Measurements from ENCODE around the gene CPA3. TPM values are rescaled to one million over a fixed set of nuclear protein-coding genes. Genes with fewer than 3 reads are reported as not detected.

CPA3 gene
- total RNA-seq (not detected in 2 replicates), polyA plus RNA-seq (0.05 and 0.17 TPM in 2 replicates), polyA minus RNA-seq (ENCODE audit: low replicate concordance) (not detected in 2 replicates)
- 0.78 TPM in 1 of 2 replicates, not detected in the other for polyA plus RNA-seq (2012)

GRCh38 chr3:148865049-148865448, at the start of gene CPA3:
CPA3 (plus strand) TSS chr3:148865296; CDS start chr3:148865308, 12 bp downstream.
- Histone ChIP-seq H2AFZ (ENCODE audit: low read length) (no peak within 1 kb of the TSS), H4K20me1 (ENCODE audit: control insufficient read depth, extremely low read depth, insufficient read depth, low read length) (no peaks in the 10 kb centered on the region), H3K36me3 (ENCODE audit: control insufficient read depth, insufficient read depth, low read length) (no peaks in the 10 kb centered on the region), H3K79me2 (ENCODE audit: control insufficient read depth, insufficient read depth, low read length) (no peaks in the 10 kb centered on the region), H3K9ac (ENCODE audit: insufficient read depth, low read length) (no peak within 1 kb of the TSS), H3K4me3 (replicated peaks in 1 of 4; ENCODE audit: control extremely low read depth in 1 of 4, insufficient read depth in 1 of 4, low read depth in 3 of 4, low read length in 4 of 4) (no peak within 1 kb of the TSS), H3K4me1 (ENCODE audit: control insufficient read depth, extremely low read depth, insufficient read depth, low read length) (no peaks in the 10 kb centered on the region), H3K4me2 (ENCODE audit: extremely low read depth, insufficient read depth, low read length) (no peak within 1 kb of the TSS), H3K9me3 (ENCODE audit: control insufficient read depth, insufficient read depth, low read depth, low read length) (no peaks in the 10 kb centered on the region), H3K27me3 (ENCODE audit: control insufficient read depth, insufficient read depth, low read length) (no peaks in the 10 kb centered on the region), H3K27ac (ENCODE audit: insufficient read depth, low read length) (no peak within 1 kb of the TSS)
- TF ChIP-seq CTCF (conservative IDR thresholded peaks at IDR 0.05 in 1 of 2, IDR thresholded peaks at IDR 0.05 in 1 of 2; ENCODE audit: low read depth in 1 of 2, low read length in 2 of 2) (no peak), EZH2 (IDR thresholded peaks at IDR 0.05; ENCODE audit: low read length, missing control alignments) (no peak)
- DNase-seq (ENCODE audit: low read depth in 2 of 2), result no peak

GRCh38 chr3:148815316-148816110, 49.6 kb upstream of the CPA3 start:
- H3K4me2 ChIP-seq (ENCODE audit: extremely low read depth, insufficient read depth, low read length), result no peak overlapping the region
- no peaks in the 10 kb centered on the region for H3K27me3 ChIP-seq (ENCODE audit: control insufficient read depth, insufficient read depth, low read length)
- H3K4me1 ChIP-seq (ENCODE audit: control insufficient read depth, extremely low read depth, insufficient read depth, low read length), result no peaks in the 10 kb centered on the region
- H4K20me1 ChIP-seq (ENCODE audit: control insufficient read depth, extremely low read depth, insufficient read depth, low read length), result no peaks in the 10 kb centered on the region
- no peaks in the 10 kb centered on the region for H3K36me3 ChIP-seq (ENCODE audit: control insufficient read depth, insufficient read depth, low read length)
- TF ChIP-seq CTCF (conservative IDR thresholded peaks at IDR 0.05 in 1 of 2, IDR thresholded peaks at IDR 0.05 in 1 of 2; ENCODE audit: low read depth in 1 of 2, low read length in 2 of 2) (no peak), EZH2 (IDR thresholded peaks at IDR 0.05; ENCODE audit: low read length, missing control alignments) (no peak)
- no peak overlapping the region for H2AFZ ChIP-seq (ENCODE audit: low read length)
- no peak overlapping the region for H3K4me3 ChIP-seq (replicated peaks in 1 of 4; ENCODE audit: control extremely low read depth in 1 of 4, insufficient read depth in 1 of 4, low read depth in 3 of 4, low read length in 4 of 4)
- no peaks in the 10 kb centered on the region for H3K79me2 ChIP-seq (ENCODE audit: control insufficient read depth, insufficient read depth, low read length)
- H3K9me3 ChIP-seq (ENCODE audit: control insufficient read depth, insufficient read depth, low read depth, low read length), result no peaks in the 10 kb centered on the region
- DNase-seq (ENCODE audit: low read depth in 2 of 2), result no peak
- no peak overlapping the region for H3K27ac ChIP-seq (ENCODE audit: insufficient read depth, low read length)
- H3K9ac ChIP-seq (ENCODE audit: insufficient read depth, low read length), result no peak overlapping the region

GRCh38 chr3:148816427-148816826, 48.7 kb upstream of the CPA3 start:
- no peak for DNase-seq (ENCODE audit: low read depth in 2 of 2)
- H3K36me3 ChIP-seq (ENCODE audit: control insufficient read depth, insufficient read depth, low read length), result no peaks in the 10 kb centered on the region
- H2AFZ ChIP-seq (ENCODE audit: low read length), result no peak overlapping the region
- no peak overlapping the region for H3K9ac ChIP-seq (ENCODE audit: insufficient read depth, low read length)
- no peak overlapping the region for H3K27ac ChIP-seq (ENCODE audit: insufficient read depth, low read length)
- TF ChIP-seq CTCF (conservative IDR thresholded peaks at IDR 0.05 in 1 of 2, IDR thresholded peaks at IDR 0.05 in 1 of 2; ENCODE audit: low read depth in 1 of 2, low read length in 2 of 2) (no peak), EZH2 (IDR thresholded peaks at IDR 0.05; ENCODE audit: low read length, missing control alignments) (no peak)
- H4K20me1 ChIP-seq (ENCODE audit: control insufficient read depth, extremely low read depth, insufficient read depth, low read length), result no peaks in the 10 kb centered on the region
- H3K9me3 ChIP-seq (ENCODE audit: control insufficient read depth, insufficient read depth, low read depth, low read length), result no peaks in the 10 kb centered on the region
- H3K27me3 ChIP-seq (ENCODE audit: control insufficient read depth, insufficient read depth, low read length), result no peaks in the 10 kb centered on the region
- no peaks in the 10 kb centered on the region for H3K79me2 ChIP-seq (ENCODE audit: control insufficient read depth, insufficient read depth, low read length)
- H3K4me1 ChIP-seq (ENCODE audit: control insufficient read depth, extremely low read depth, insufficient read depth, low read length), result no peaks in the 10 kb centered on the region
- H3K4me2 ChIP-seq (ENCODE audit: extremely low read depth, insufficient read depth, low read length), result no peak overlapping the region
- no peak overlapping the region for H3K4me3 ChIP-seq (replicated peaks in 1 of 4; ENCODE audit: control extremely low read depth in 1 of 4, insufficient read depth in 1 of 4, low read depth in 3 of 4, low read length in 4 of 4)
